Epidermal melanocyte (primary cell): ENCODE data around the gene MAP2K5.

ENCODE experiments used
- DNase-seq: peaks from one replicate; pipeline ENCODE4 v3.0.0; 2011; ENCODE audit warnings: low spot score; ENCODE audit not compliant: insufficient read length

MAP2K5 gene

GRCh38 chr15:67521783-67522568, 20.5 kb upstream of the MAP2K5 start:
- DNase-seq = no peak

GRCh38 chr15:67523330-67523729, 19.2 kb upstream of the MAP2K5 start:
- no peak for DNase-seq

DNA sequence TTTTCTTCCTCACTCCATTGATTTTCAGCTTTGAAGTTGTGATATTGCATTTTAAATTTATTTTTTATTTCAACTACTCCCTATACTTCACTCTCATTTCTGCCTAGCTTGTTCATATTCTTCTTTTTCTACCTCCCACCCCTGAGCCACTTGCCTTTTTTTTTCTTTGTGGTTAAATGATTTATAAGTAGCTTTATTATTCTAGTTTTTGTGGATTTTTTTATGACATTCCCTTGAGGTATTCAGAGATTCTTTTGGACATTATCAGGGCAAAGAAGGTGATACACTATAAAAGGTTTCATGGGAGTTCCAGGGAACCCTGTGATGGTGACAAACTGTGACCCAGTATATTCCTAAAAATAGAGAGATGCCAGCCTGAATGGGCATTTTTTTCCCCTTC, 18.3 kb upstream of the MAP2K5 start:
- no peak for DNase-seq

- DNase-seq = no peak
Measured at GRCh38 chr15:67528513-67528912, 14.0 kb upstream of the MAP2K5 start.

- no peak for DNase-seq
Measured at GRCh38 chr15:67531379-67531914, 11.1 kb upstream of the MAP2K5 start.

DNA sequence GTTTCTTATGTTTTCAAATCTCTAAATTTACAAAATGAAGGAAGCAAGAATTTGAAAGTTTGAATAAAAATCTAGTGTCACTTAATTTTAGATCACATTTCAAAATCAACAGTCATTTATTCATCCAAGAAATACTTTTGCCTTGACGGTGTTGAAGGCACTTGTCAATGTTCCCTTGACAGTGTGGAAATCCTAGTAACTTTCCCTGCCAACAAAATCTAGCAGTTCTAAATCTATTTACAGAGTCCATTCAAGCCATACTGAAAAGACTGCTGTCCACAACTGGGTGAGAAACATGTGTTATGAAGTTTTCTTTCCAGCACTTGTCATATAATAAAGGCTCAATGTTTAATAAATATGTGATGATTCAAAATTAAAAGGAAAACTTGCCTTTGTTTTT, 8.6 kb upstream of the MAP2K5 start:
- no peak for DNase-seq

GRCh38 chr15:67534360-67534759, 8.1 kb upstream of the MAP2K5 start:
- DNase-seq = no peak

- no peak for DNase-seq
Measured at GRCh38 chr15:67537771-67538170, 4.7 kb upstream of the MAP2K5 start.

- no peak for DNase-seq
Measured at GRCh38 chr15:67543348-67543718, 830 bp downstream of the MAP2K5 start.

GRCh38 chr15:67544475-67544874, 2.0 kb downstream of the MAP2K5 start:
- DNase-seq = no peak

DNA sequence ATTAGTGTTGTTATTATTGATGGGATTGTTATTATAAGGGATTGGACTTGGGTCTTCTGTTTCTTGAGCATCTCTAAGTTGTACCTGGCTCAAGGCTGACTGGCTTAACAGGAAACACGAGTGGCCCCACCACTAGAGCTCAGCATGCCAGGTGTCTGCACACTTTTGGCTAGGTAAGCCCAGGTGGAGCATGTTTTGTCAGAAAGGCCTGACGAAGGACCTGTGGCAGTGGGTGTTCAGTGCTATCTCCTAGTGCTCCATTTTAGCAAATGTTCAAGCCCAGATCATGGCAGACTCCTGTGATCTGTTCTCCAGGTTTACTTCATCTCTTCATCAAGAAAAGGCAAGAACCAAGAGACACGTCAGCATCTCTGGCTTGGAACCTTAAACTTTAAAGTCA, 3.4 kb downstream of the MAP2K5 start:
- DNase-seq = no peak

DNA sequence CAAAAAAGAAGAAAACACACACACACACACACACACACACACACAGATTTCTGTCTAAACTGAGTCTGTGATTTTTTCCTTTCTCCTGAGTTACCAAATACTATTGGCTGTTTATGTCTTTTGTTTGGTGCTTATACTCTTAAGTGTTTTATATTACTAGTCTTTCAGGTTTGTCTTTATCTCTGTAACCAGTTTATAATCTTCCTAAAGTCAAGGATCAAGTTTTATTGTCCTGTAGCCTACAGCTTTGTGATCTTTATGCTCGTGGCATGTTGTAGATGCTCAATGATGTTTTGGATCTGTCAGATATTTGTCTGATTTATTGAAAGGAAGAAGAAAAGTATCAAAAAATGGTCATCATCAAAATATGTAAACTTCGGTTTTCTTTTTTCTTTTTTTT, 4.6 kb downstream of the MAP2K5 start:
- DNase-seq = no peak

DNA sequence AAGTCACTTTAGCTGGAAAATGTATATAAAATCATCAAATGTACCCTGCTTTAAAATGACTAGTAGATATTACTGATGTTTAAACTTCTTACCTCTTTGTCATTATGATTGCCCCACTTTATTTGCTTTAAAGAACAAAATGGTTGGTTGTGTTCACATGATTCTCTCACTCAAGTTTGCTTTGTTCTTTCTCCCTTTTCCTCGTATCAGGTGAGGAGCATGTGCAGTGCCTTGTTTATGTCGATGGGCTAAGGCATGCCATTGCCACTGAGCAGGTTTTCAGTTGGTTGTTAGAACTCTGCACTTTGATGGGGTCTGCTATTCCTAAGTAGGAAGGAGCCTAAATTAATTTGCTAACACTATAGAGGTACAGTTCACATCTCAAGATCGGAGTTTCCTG, 5.3 kb downstream of the MAP2K5 start:
- no peak for DNase-seq

- DNase-seq = no peak
Measured at GRCh38 chr15:67548236-67548852, 5.8 kb downstream of the MAP2K5 start.

GRCh38 chr15:67548862-67549651, 6.6 kb downstream of the MAP2K5 start:
- DNase-seq = no peak

GRCh38 chr15:67549736-67550135, 7.2 kb downstream of the MAP2K5 start:
- DNase-seq = no peak

DNA sequence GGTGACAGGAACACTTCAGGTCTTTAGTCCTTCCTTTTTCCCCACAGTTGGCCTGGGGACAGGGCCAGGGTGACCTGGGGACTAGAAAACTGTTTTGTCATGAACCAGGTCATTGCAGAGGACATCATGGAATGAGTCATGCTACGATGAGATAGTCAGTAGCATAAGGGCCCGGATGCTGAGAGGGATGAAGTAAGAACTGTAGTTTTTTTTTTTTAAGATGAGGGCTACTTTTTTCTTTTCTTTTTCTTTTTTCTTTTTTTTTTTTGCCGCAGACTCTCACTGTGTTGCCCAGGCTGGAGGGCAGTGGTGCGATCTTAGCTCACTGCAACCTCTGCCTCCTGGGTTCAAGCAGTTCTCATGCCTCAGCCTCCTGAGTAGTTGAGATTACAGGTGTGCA, 8.0 kb downstream of the MAP2K5 start:
- DNase-seq = no peak

GRCh38 chr15:67551207-67551743, 8.8 kb downstream of the MAP2K5 start:
- no peak for DNase-seq

- DNase-seq = no peak
Measured at GRCh38 chr15:67554580-67554979, 12.1 kb downstream of the MAP2K5 start.

DNA sequence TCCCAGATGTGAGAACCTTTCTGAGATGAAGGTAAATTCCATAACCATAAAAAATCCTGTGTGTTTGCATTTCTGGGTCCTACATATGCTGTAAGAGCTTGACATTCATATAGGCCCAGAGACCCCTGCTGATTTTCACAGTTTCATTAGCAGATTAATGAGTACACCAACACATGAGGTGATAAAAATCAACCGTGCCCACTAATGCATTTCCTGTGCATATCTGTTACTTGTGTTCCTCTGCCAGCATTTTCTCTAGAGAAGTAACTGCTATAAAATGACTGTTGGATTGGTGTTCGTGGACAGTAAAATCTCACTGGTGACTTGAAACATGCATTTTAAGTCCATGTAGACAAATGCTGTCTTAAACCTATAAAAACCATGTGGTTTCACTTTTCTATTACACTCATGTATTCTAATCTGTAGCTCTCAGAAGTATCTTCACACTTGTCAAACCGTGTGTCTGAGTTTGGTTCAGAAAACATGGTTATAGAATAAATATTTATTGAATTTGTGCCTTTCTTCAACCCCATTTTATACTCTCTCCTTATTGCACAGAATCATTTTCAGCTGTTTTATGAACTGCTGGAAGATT, 14.6 kb downstream of the MAP2K5 start:
- no peak for DNase-seq

DNA sequence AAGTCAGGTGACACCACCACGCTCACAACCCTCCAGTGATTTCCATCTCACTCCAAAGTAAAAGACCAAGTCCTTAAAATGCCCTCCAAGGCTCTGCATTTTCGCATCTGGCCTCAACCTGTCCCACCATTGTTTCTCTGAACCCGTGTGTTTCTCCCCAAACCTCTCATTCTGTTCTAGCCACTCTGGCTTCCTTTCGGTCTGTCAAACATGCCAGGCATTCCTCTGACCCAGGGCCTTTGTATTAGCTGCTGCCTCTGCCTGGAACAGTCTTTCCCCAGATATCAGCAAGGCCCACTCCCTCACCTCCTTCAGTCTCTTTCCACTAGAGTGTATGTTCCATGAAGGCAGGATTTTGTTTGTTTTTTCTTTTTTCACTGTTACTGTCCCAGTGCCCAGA, 16.0 kb downstream of the MAP2K5 start:
- DNase-seq = no peak

DNA sequence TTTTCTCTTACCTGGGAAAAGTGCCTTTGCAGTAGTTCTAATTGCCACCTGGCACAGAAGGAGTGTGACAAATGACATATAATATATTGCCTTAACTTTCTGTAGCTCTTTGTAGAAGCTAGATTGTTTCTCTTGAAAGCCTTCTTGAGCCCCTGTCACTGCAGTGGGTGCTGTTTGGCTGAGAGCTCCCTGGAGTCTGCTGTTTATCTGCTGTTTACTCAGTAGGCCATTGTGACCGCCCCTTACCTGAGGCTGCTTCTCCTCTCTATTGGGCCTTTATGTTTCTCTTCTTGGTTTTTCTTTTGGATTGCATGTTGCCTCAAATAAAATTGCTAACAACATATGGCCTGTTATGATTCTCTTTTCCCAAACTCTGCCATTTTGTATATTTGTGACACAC, 16.7 kb downstream of the MAP2K5 start:
- no peak for DNase-seq
